PC-9 (cell line): Measurements from ENCODE around the gene TOPORS.

Experiments used
- CTCF ChIP-seq: fragments of 200-600 bp; sonication (generic); conservative IDR thresholded peaks from 2 replicates; pipeline ENCODE4 v1.6.1; 2017; ENCODE audit warnings: mixed run types, antibody characterized with exemption, mild to moderate bottlenecking, moderate library complexity
- EZH2 ChIP-seq: fragments of 200-600 bp; sonication (generic); IDR thresholded peaks from 2 replicates; pipeline ENCODE4 v1.8.0; 2017; ENCODE audit warnings: antibody characterized with exemption, low read depth

- TF ChIP-seq CTCF = peak; percentile 66
- no peak for TF ChIP-seq EZH2
Observed at GRCh38 chr9:32526041-32526706, 26.2 kb downstream of the TOPORS start, which contains the start of gene RIGI.
